Ramos (cell line): ENCODE measurements around the gene SCRT2.

Experiments
- in situ Hi-C: fragments of 300-500 bp; cut with MboI; formaldehyde crosslinking; loops from one replicate; pipeline ENCODE4 v1.14.3; 2022; ENCODE audit warnings: low sequenced_read_pairs; ENCODE audit not compliant: unreplicated experiment

The SCRT2 gene

GRCh38 chr20:640674-641515 is 34.7 kb downstream of the SCRT2 start:
- in situ Hi-C loops = no loop called here

GRCh38 chr20:638579-638978 is 37.0 kb downstream of the SCRT2 start:
- in situ Hi-C loops = no loop called here

- in situ Hi-C loops = no loop called here
Observed at GRCh38 chr20:637559-637958, 38.0 kb downstream of the SCRT2 start.

- in situ Hi-C loops = no loop called here
Observed at GRCh38 chr20:635893-636338, 39.7 kb downstream of the SCRT2 start.

- in situ Hi-C loops = no loop called here
Observed at GRCh38 chr20:635028-635892, 40.3 kb downstream of the SCRT2 start.

GRCh38 chr20:634148-634925 is 41.3 kb downstream of the SCRT2 start:
- in situ Hi-C loops = no loop called here

- in situ Hi-C loops = no loop called here
Observed at GRCh38 chr20:631101-631500, 44.5 kb downstream of the SCRT2 start.

- in situ Hi-C loops = no loop called here
Observed at GRCh38 chr20:626579-626978, 49.0 kb downstream of the SCRT2 start.

GRCh38 chr20:625360-625932 is 50.2 kb downstream of the SCRT2 start:
- in situ Hi-C loops = no loop called here

- in situ Hi-C loops = no loop called here
Observed at GRCh38 chr20:623704-624103, 51.9 kb downstream of the SCRT2 start.

GRCh38 chr20:623021-623420 is 52.6 kb downstream of the SCRT2 start:
- in situ Hi-C loops = no loop called here

- in situ Hi-C loops = no loop called here
Observed at GRCh38 chr20:622161-622560, 53.4 kb downstream of the SCRT2 start.

- in situ Hi-C loops = no loop called here
Observed at GRCh38 chr20:621125-621756, 54.4 kb downstream of the SCRT2 start.

GRCh38 chr20:620246-620645 is 55.4 kb downstream of the SCRT2 start:
- in situ Hi-C loops = no loop called here

GRCh38 chr20:618980-619379 is 56.6 kb downstream of the SCRT2 start:
- in situ Hi-C loops = no loop called here

- in situ Hi-C loops = no loop called here
Observed at GRCh38 chr20:617934-618690, 57.5 kb downstream of the SCRT2 start.

GRCh38 chr20:615514-615913 is 60.1 kb downstream of the SCRT2 start:
- in situ Hi-C loops = no loop called here

GRCh38 chr20:611843-612185 is 63.8 kb downstream of the SCRT2 start:
- in situ Hi-C loops = no loop called here
